ENCODE data around the gene TSC22D1.

DNA sequence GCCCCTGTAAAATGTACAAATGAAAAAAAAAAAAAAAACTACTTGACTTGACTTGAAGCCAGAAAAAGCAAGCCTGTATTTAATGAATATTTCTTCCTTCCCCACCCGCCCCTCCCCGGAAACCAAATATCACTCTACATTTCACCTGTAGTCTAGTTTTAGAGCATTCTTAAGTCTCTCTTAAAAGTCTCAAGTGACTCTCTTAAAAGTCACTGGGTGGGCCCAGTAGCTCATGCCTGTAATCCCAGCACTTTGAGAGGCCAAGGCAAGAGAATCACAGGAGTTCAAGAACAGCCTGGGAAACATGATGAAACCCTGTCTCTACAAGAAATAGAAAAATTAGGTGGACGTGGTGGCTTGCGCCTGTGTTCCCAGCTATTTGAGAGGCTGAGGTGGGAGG is 72.0 kb downstream of the TSC22D1 start:
- TF ChIP-seq, protein P1, sequence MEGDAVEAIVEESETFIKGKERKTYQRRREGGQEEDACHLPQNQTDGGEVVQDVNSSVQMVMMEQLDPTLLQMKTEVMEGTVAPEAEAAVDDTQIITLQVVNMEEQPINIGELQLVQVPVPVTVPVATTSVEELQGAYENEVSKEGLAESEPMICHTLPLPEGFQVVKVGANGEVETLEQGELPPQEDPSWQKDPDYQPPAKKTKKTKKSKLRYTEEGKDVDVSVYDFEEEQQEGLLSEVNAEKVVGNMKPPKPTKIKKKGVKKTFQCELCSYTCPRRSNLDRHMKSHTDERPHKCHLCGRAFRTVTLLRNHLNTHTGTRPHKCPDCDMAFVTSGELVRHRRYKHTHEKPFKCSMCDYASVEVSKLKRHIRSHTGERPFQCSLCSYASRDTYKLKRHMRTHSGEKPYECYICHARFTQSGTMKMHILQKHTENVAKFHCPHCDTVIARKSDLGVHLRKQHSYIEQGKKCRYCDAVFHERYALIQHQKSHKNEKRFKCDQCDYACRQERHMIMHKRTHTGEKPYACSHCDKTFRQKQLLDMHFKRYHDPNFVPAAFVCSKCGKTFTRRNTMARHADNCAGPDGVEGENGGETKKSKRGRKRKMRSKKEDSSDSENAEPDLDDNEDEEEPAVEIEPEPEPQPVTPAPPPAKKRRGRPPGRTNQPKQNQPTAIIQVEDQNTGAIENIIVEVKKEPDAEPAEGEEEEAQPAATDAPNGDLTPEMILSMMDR (IDR thresholded peaks at IDR 0.05), result no peak
- no peak for TF ChIP-seq POLR2A (IDR thresholded peaks at IDR 0.05)
